ENCODE results near the gene TSFM.

The TSFM gene

GRCh38 chr12:57781801-57782200 is 786 bp upstream of the TSFM start:
- H3K27ac ChIP-seq (ENCODE audit: low read length) = 0 out of 2 replicates have a peak overlapping the region, but pooled peaks have one; percentile 5
- peak overlapping the region; percentile 50 for H2AFZ ChIP-seq (ENCODE audit: low read length)
- H4K20me1 ChIP-seq (ENCODE audit: insufficient read depth, low read length) = no peaks in the 10 kb centered on the region
- no peaks in the 10 kb centered on the region for H3K9me3 ChIP-seq (replicated peaks; ENCODE audit: insufficient read depth, low read length)
- peak overlapping the region; percentile 100; the same call in 1 of the 2 replicates for H3K4me3 ChIP-seq (ENCODE audit: low read length)
- no peaks in the 10 kb centered on the region for H3K9me2 ChIP-seq (replicated peaks; ENCODE audit: insufficient read depth, low read length)
- H3K4me1 ChIP-seq (ENCODE audit: low read length) = peaks cover 12% of the 10 kb centered on the region
- H3F3A ChIP-seq (ENCODE audit: insufficient read depth, low read length) = 0 out of 2 replicates have a peak, but pooled peaks cover 3% of the 10 kb centered on the region
- DNase-seq = no peak
- H3K27me3 ChIP-seq (replicated peaks; ENCODE audit: insufficient read depth, low read length) = no peaks in the 10 kb centered on the region
- peaks cover 38% of the 10 kb centered on the region for H3K79me2 ChIP-seq (ENCODE audit: low read length)
- H3K36me3 ChIP-seq (replicated peaks; ENCODE audit: insufficient read depth, low read length) = 0 out of 2 replicates have a peak, but pooled peaks cover 8% of the 10 kb centered on the region
- H3K9ac ChIP-seq (ENCODE audit: low read length) = peak overlapping the region; percentile 95; the same call in 1 of the 2 replicates
- TF ChIP-seq EZH2phosphoT487 (IDR thresholded peaks at IDR 0.05; ENCODE audit: low read length) (no peak), CTCF (IDR thresholded peaks at IDR 0.05; ENCODE audit: low read length) (no peak), EZH2 (optimal IDR thresholded peaks at IDR 0.05; ENCODE audit: low read depth, low read length) (no peak)
- H3K4me2 ChIP-seq (ENCODE audit: low read depth, low read length) = peak overlapping the region; percentile 42; the same call in 1 of the 2 replicates

GRCh38 chr12:57782243-57782607 is 362 bp upstream of the TSFM start:
- Histone ChIP-seq H3F3A (ENCODE audit: insufficient read depth, low read length) (0 out of 2 replicates have a peak, but pooled peaks cover 3% of the 10 kb centered on the region), H3K9me2 (replicated peaks; ENCODE audit: insufficient read depth, low read length) (no peaks in the 10 kb centered on the region), H3K9ac (ENCODE audit: low read length) (peak overlapping the region; percentile 95; the same call in 1 of the 2 replicates), H2AFZ (ENCODE audit: low read length) (peak overlapping the region; percentile 50), H3K4me1 (ENCODE audit: low read length) (peaks cover 12% of the 10 kb centered on the region), H3K4me2 (ENCODE audit: low read depth, low read length) (peak overlapping the region; percentile 42), H3K27ac (ENCODE audit: low read length) (no peak overlapping the region), H3K36me3 (replicated peaks; ENCODE audit: insufficient read depth, low read length) (0 out of 2 replicates have a peak, but pooled peaks cover 8% of the 10 kb centered on the region), H3K4me3 (ENCODE audit: low read length) (peak overlapping the region; percentile 100), H3K9me3 (replicated peaks; ENCODE audit: insufficient read depth, low read length) (no peaks in the 10 kb centered on the region), H3K79me2 (ENCODE audit: low read length) (peaks cover 38% of the 10 kb centered on the region), H3K27me3 (replicated peaks; ENCODE audit: insufficient read depth, low read length) (no peaks in the 10 kb centered on the region), H4K20me1 (ENCODE audit: insufficient read depth, low read length) (no peaks in the 10 kb centered on the region)
- no peak for DNase-seq
- TF ChIP-seq CTCF (IDR thresholded peaks at IDR 0.05; ENCODE audit: low read length) (no peak), EZH2 (optimal IDR thresholded peaks at IDR 0.05; ENCODE audit: low read depth, low read length) (no peak), EZH2phosphoT487 (IDR thresholded peaks at IDR 0.05; ENCODE audit: low read length) (no peak)

GRCh38 chr12:57783466-57783801 is 847 bp downstream of the TSFM start:
- Histone ChIP-seq H3K9me2 (replicated peaks; ENCODE audit: insufficient read depth, low read length) (no peaks in the 10 kb centered on the region), H3K9me3 (replicated peaks; ENCODE audit: insufficient read depth, low read length) (no peaks in the 10 kb centered on the region), H4K20me1 (ENCODE audit: insufficient read depth, low read length) (no peaks in the 10 kb centered on the region), H3K27ac (ENCODE audit: low read length) (no peak overlapping the region), H3K4me3 (ENCODE audit: low read length) (peak overlapping the region; percentile 100), H2AFZ (ENCODE audit: low read length) (0 out of 2 replicates have a peak overlapping the region, but pooled peaks have one; percentile 98), H3F3A (ENCODE audit: insufficient read depth, low read length) (0 out of 2 replicates have a peak, but pooled peaks cover 3% of the 10 kb centered on the region), H3K79me2 (ENCODE audit: low read length) (peaks cover 39% of the 10 kb centered on the region), H3K36me3 (replicated peaks; ENCODE audit: insufficient read depth, low read length) (0 out of 2 replicates have a peak, but pooled peaks cover 8% of the 10 kb centered on the region), H3K4me2 (ENCODE audit: low read depth, low read length) (peak overlapping the region; percentile 91), H3K27me3 (replicated peaks; ENCODE audit: insufficient read depth, low read length) (no peaks in the 10 kb centered on the region), H3K9ac (ENCODE audit: low read length) (peak overlapping the region; percentile 95), H3K4me1 (ENCODE audit: low read length) (peaks cover 12% of the 10 kb centered on the region)
- no peak for TF ChIP-seq EZH2phosphoT487 (IDR thresholded peaks at IDR 0.05; ENCODE audit: low read length)
- no peak for TF ChIP-seq EZH2 (optimal IDR thresholded peaks at IDR 0.05; ENCODE audit: low read depth, low read length)
- no peak for TF ChIP-seq CTCF (IDR thresholded peaks at IDR 0.05; ENCODE audit: low read length)
- no peak for DNase-seq

All from MM.1S (cell line).